HG03025 (cell line): ENCODE measurements around the gene CHRNB1.
"Not testable (repeated sequence)": the region's sequence is repeated elsewhere in the genome, so short reads cannot be mapped to it uniquely, and the experiment has no call there.

Experiments
- ATAC-seq: cut with Tn5 transposase; IDR thresholded peaks from one replicate; pipeline ENCODE4 v1.9.1; 2021; ENCODE audit warnings: mild to moderate bottlenecking, moderate library complexity; ENCODE audit not compliant: unreplicated experiment, low FRiP score

CHRNB1 gene

DNA sequence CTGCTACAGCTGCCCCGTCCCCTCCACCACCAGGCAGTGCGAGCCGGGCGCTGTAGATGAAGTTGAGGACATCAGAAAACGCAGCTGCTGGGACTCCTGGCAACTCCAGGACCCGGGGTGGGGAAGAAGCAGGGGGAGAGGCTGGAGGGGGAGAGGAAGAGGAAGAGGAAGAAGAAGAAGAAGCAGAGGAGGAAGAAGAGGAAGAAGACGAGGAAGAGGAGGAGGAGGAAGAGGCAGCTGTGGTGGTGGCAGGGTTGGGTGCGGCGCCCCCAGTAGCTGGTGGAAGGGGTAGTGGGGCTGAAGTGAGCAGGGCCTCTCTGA, 21.4 kb downstream of the CHRNB1 start:
- ATAC-seq = no peak

DNA sequence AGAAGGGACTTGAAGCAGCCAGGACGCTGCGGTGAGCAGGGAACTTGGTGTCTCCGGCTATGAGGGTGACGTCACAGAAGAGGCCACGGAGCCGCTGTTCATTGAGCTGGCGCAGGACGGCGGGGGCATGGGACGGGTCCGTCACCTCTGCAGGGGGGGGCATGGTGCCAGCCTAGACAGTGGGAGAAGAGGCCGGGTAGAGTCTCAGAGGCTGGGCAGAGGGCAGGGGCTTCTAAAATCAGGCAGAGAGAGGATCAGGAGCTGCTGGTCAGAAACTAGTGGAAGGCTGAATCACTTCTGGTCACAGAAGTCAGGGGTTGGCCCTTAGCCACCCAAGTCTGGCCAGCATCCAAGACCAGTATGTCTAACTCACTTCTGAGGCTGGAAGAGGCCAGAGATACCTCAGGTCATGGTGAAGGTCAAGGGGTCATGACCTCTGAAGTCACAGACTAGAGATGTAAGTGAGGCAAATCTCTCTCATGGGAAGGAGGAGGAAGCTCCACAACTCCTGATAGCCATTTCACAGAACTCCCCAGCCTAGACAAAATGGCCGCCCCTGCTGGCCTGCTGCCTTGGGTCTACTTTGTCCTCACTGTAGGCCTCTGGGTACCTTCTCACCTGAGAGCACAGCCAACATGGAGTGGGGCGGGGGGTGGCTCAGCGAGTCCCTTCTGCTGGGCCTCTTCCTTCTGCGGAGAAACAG, 21.9 kb downstream of the CHRNB1 start:
- ATAC-seq = no peak

DNA sequence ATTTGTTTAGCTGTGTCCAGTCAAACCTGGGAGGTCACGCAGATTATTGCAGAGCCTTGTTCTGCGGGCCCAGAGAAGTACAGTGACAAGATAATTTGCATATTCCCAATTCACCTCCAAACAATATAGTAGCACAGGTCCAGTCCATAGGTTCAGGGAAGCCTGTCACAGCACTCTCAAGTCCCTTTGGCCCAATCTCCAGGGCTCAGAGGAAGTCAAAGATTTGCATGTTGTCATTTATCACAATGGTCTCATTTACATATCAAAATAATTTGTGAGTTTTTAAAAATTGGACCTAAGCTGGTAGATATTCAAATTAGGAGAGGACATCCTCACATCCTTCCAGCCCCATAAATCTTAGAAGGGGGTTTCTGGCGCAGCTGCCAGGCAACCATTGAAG, 22.6 kb downstream of the CHRNB1 start:
- no peak for ATAC-seq

DNA sequence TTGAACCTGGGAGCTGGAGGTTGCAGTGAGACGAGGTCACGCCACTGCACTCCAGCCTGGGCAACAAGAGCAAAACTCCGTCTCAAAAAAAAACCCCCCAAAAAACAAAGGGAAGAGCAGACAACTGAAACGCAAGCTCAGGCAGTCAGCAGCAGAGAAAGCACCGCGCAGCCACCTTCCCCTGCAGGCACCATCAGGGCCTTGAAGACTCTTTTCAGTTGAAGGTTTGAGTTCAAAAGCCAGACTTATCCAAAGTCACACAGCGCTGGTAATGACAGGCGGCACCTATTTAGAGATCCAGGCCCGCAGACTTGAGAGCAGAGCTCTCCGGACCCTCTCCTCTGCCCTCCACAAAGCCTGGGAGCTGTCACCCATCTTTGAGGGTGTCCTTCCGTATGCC, 23.4 kb downstream of the CHRNB1 start:
- ATAC-seq = no peak

DNA sequence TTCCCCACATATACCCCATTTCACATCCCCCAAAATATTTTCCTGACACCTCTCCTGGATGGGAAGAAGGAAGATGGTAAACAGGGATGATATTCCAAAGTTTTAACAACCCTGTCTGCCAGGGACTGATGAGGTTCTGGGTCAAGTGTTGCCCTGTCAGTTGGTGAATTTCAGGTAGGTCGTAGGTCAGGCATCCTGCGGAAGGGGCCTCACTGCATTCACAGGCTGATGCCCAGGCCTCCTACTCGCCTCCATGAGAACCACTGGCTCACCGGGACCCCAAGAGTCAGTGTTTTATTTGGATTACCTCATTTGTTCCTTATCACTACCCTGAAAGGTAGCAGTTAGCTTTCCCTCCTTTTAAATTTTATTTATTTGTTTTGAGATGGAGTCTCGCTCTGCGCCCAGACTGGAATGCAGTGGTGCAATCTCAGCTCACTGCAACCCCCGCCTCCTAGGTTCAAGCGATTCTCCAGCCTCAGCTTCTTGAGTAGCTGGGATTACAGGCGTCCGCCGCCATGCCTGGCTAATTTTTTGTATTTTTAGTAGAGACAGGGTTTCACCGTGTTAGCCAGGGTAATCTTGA, 24.0 kb downstream of the CHRNB1 start:
- ATAC-seq = no peak

DNA sequence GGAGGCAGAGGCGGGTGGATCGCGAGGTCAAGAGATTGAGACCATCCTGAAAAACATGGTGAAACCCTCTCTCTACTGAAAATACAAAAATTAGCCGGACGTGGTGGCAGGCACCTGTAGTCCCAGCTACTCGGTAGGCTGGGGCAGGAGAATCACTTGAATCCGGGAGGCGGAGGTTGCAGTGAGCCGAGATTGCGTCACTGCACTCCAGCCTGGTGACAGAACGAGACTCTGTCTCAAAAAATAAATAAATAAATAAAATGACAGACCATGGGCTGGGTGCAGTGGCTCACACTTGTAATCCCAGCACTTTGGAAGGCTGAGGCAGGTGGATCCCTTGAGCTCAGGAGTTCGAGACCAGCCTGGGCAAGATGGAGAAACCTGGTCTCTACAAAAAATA, 25.0 kb downstream of the CHRNB1 start:
- ATAC-seq = not testable (repeated sequence)

DNA sequence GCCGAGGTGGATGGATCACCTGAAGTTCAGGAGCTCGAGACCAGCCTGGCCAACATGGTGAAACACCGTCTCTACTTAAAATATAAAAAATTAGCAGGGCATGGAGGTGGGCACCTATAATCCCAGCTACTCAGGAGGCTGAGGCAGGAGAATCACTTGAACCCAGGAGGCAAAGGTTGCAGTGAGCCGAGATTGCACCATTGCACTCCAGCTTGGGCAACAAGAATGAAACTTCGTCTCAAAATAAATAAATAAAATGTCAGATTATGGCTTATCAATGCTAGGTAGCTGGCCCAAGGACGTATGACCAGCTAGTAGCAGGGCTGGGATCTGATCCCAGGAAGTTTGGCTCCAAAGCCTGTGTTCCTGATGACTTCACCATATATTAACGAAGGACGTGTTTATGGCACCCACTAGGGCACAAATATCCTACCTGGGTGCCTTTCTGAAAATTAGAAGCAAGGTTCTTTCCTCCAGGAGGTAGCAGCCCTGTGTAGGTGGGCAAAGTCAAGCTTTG, 25.7 kb downstream of the CHRNB1 start:
- not testable (repeated sequence) for ATAC-seq

DNA sequence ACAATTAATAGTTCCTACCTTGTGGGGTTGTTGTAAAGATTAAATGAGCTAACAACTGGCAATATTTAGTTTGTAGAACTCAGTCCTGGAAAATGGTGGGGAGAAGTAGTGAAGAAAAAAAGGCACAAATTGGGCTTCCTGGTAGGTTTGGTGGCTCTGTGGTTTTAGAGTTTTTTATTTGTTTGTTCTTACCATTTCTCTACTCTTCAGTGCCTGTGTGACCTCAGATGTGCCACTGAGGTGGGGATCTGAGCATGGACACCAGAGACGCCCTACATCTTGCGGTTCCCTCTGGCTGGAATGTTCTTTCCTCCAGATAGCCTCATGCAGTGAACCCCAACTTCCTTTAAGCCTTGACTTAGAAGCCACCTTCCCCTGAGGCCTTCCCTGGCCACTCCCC, 26.9 kb downstream of the CHRNB1 start:
- no peak for ATAC-seq

DNA sequence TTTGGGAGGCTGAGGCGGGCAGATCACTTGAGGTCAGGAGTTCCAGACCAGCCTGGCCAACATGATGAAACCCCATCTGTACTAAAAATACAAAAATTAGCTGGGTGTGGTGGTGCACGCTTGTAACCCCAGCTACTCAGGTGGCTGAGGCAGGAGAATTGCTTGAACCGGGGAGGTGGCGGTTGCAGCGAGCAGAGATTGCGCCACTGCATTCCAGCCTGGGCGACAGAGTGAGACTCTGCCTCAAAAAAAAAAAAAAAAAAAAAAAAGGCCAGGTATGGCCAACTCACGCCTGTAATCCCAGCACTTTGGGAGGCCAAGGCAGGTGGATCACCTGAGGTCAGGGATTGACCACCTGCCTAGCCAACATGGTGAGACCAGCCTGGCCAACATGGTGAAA, 29.9 kb downstream of the CHRNB1 start:
- not testable (repeated sequence) for ATAC-seq

DNA sequence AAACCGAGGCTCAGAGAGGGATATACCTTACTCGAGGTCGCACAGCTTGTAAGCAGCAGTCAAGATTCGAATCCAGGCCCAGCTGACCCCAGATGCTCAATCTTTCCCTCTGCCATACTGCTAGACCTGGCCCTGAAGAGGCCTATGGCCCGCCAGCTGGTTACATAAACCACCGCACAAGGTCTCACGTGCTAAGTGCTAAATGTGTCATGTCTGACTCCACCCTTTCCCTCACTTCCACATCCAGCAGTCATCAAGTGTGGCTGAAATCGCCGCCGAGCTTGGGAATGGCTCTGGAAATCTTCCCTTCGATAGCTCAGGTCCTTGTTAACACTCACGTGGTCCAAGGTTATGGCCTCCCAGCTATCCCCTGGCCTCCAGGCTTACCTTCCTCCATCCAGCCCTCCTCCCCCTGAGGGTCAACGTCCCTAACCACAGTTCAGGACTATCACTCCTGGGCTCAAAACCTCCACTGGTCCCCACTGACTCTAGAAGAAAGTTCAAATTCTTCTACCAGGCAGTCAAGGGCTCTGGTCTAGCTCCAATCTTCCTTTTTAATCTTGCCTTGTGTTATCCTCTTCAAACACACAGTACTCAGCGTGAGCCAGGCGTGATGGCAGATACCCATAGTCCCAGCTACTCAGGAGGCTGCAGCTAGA, 31.0 kb downstream of the CHRNB1 start:
- ATAC-seq = no peak

DNA sequence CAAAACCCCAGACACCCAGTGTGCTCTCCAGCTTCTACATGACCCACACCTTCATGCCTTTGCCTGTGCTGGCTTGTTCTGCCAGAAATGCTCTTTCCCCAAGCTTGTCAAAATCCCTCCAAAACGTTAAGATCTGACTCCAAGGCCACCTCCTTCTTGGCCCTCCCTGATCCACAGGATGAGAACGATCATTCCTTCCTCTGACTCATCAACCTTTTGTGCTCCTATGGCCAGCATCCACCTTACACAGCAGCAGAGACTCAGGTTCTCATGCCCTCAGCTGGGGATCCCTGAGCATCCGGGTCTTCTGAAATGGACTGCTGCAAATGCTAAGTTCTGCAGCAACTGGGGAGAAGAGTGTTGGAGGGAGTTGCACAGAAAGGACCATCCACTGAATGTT, 31.6 kb downstream of the CHRNB1 start:
- no peak for ATAC-seq

DNA sequence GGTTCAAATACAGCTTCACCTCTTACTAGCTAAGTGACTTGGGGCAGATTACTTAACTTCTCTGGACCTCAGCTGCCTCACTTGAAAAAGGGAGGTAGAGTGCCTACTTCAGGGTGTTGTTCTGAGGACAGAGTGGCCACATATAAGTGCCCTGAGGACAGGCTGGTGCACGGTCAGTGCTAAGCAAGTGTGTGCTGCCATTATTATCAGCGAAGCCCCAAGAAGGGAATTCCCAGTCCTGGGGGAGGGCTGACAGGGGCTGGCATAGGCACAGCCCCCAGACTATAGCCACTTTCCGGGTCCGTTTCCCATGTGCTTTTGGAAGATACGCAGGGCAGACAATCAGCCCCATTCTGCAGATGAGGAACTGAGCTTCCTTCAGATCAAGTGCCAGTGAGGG, 32.1 kb downstream of the CHRNB1 start:
- no peak for ATAC-seq

DNA sequence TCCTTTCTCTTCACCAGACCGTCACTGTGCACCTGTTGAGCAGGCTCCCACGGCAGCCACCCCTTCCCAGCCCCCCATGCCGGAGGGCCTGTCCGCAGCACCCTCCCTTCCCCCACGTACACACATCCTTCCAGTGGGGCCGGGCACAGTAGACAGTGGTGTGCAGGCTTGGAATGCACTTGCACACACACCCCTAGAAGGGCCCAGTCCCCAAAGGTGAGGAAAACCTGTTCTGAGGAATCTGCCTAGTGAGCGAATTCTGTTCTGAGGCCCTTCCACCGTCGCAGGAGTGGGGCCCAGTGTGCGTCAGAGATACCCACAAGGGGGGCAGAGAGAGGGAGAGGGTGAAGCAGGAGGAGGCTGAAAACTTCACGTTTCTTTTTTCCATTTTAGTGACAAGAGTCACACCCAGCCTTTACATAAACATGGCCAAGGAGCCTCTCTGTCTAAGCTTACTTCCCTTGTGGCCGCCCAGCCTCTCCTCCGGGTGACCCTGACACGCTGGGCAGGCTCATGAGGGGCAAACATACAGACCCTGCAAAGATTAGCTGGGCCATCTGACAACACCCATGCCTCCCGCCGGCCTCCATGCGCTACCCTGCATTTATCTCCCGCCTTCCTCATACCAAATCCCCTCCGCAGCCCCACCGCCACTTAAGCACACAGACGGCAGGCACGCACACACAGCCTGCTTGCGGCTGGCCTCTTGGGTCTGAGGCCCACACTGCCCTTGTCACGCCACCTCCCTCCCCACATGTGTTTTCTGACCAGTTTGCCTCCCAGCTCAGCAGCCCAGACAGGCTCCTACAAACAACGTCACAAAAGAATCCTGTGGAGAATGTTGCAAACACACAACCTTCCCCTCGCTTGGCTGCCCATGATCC, 32.8 kb downstream of the CHRNB1 start:
- no peak for ATAC-seq

DNA sequence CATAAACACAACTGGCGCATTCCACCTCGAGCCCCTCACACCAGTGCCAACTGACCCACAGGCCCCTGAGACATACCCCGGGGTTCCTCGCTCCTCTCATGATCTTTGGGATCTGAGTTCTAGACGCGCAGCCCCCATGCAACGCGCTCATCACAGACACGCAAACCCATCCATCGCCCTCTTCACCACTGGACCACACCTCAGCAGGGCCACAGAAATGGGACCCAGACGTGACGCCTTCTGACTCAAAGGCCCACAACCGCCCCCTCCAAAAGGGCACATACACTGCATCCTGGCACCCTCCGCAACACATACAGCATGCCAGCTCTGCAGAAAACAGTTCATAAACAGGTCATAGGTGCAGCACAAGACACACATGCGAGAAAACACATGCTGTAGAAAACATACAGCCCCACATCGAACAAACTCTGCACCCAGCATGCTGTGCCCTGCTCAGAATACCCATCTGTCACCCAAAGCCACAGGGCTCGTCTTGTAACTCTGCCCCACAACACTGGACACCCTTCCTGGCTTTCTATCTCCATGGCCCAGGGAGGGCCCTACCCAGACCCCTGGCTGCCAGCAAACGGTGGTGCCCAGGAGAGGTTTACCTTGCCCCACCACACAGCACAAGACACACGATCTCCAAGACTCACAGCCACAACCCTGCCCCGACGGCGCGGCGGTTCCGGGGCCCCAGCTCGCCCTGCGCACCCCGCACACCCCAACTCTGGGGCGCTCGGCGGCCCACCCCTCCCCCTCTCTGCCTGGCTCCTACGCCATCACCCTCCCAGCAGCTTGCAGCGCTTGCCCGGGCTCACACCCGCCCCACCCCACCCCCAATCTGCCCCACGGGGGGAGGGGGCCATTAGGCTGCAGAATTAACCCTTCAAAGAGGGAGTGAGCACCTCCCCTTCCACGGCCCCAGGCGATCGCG, 33.7 kb downstream of the CHRNB1 start:
- ATAC-seq = no peak

DNA sequence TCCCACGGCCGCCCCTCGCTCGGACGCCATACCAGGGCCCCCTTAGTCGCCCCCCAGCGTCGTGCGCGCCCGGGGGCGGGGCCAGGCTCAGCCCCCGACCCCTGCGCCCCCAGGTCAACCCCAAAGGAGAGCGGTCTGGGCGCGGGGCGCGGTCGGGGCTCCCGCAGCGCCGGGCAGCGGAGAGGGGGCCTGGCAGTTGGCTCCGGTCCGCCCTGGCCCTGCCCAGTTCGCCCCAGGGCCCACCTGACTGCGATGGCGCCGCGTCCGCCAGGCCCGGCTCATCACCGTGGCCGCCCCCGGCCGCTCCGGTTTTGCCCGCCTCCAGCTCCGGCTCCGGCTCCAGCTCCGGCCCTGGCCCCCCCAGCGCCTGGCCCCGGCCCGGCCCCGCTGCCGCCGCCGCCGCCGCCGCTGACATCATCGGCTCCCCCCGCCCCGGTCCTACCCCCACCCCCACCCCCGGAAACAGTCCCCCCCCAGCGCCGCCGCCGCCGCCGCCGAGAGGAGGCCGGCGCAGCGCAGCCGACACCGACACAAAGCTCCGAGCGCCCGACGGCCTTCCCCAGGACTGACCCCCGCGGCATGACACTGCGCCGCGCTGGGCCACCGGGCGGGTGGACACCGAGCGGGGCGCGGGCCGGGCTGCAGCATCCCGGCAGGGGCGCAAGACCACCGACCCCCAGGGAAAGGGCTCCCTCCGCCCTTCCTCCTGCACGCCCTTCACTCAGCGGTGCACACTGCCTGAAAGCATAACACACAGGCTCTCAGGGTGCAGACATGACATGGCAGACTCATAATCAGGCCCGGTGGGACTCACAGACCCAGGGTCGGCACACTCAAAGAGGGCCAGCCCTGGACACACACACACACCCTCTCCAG, 34.6 kb downstream of the CHRNB1 start, which contains the start of gene ZBTB4:
TSS of gene ZBTB4 (minus strand) at position 419 of the 876 bp plus-strand sequence. CDS start 12,830 bp downstream, outside the sequence.
- no peak for ATAC-seq

DNA sequence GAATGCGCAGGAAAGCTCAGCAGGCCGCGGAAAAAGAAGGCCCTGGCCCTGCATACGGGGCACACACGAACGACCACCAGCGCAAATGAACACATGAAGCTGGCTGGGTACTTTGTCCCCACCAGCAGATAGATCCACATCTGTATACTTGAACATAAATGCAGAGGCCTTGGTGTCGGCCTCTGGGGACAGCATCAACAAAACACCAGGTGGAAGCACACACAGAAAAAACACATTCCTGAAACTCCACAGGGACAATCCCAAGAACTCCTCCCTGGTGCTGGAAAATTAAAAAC, 35.2 kb downstream of the CHRNB1 start:
- no peak for ATAC-seq

DNA sequence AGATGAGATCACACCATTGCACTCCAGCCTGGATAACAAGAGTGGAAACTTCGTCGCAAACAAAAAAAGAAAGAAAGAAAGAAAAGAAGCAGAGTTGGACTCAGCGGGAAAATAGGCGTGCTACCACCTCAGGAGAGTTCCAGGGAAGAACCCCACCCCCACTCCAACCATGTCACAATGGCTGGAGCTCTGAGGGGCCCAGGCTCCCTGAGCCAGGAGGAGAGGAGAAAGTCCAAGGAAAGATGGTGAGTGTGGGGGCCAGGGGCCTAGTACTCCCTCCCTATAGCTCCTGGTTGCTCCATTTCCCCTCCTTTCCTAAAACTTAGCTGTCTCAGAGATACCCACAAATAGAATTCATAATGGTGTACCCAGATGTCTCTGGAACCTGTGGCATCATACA, 36.4 kb downstream of the CHRNB1 start, which contains the start of gene SLC35G6:
TSS of gene SLC35G6 (plus strand) at position 172 of the 400 bp plus-strand sequence. CDS start at position 243, 71 bp downstream.
- not testable (repeated sequence) for ATAC-seq

DNA sequence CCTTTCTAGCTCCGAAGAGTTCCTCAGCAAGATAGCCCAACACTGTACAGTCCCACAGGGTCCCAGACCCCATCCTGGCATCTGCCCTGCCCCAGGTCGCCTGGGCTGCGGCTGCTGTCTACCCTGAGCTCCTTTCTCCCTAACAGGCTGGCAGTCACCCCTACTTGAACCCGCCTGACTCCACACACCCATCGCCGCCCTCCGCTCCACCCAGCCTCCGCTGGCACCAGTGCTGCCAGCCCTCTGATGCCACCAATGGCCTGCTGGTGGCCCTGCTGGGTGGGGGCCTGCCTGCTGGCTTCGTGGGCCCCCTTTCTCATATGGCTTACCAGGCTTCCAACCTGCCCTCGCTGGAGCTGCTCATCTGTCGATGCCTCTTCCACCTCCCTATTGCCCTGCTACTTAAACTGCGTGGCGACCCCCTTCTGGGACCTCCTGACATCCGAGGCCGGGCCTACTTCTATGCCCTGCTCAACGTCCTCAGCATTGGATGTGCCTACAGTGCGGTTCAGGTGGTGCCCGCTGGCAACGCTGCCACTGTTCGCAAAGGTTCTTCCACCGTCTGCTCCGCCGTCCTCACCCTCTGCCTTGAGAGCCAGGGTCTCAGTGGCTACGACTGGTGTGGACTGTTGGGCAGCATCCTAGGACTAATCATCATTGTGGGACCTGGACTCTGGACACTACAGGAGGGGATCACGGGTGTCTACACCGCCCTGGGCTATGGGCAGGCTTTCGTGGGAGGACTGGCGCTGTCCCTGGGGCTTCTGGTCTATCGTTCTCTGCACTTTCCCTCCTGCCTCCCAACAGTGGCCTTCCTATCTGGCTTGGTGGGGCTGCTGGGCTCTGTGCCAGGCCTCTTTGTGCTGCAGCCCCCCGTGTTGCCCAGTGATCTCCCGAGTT, 37.2 kb downstream of the CHRNB1 start:
- not testable (repeated sequence) for ATAC-seq
